HepG2 (cell line): ENCODE data around the gene TMEM165. TPM values are rescaled to one million over a fixed set of nuclear protein-coding genes. Genes with fewer than 3 reads are reported as not detected.
A peak's percentile ranks its signal among the peaks of the same experiment; 100 is the strongest.

ENCODE experiments used
- EEA1 ChIP-seq: sonication (generic); formaldehyde crosslinking; IDR thresholded peaks from 2 replicates; pipeline ENCODE4 v1.5.1; 2020; ENCODE audit warnings: mild to moderate bottlenecking, missing genetic modification reagents, borderline replicate concordance
- ELK4 ChIP-seq: sonication (generic); formaldehyde crosslinking; IDR thresholded peaks from 2 replicates; pipeline ENCODE4 v1.9.0; 2021; ENCODE audit warnings: missing genetic modification reagents, borderline replicate concordance
- FOXK2 ChIP-seq: fragments of 450-650 bp; IDR thresholded peaks from 2 replicates; pipeline ENCODE4 v1.6.1; 2016
- FOXO1 ChIP-seq: sonication (generic); formaldehyde crosslinking; IDR thresholded peaks from 2 replicates; pipeline ENCODE4 v1.4.0; 2020; ENCODE audit warnings: missing genetic modification reagents
- KLF6 ChIP-seq: IDR thresholded peaks from 2 replicates; pipeline ENCODE4 v1.8.0; 2016; ENCODE audit warnings: missing biosample characterization, missing genetic modification reagents
- MLLT10 ChIP-seq: sonication (generic); formaldehyde crosslinking; IDR thresholded peaks from 2 replicates; pipeline ENCODE4 v1.4.0; 2020; ENCODE audit warnings: missing genetic modification reagents
- PCBP1 ChIP-seq: fragments of 200-400 bp; formaldehyde crosslinking; IDR thresholded peaks from 2 replicates; pipeline ENCODE4 v1.6.1; 2017; ENCODE audit warnings: mild to moderate bottlenecking, low read depth, low read length, borderline replicate concordance
- PPARG ChIP-seq: conservative IDR thresholded peaks from 2 replicates; pipeline ENCODE4 v1.6.1; 2016; ENCODE audit warnings: missing biosample characterization, missing genetic modification reagents
- SAFB2 ChIP-seq: sonication (generic); formaldehyde crosslinking; IDR thresholded peaks from 2 replicates; pipeline ENCODE4 v1.5.1; 2020; ENCODE audit warnings: missing genetic modification reagents, low read depth, mild to moderate bottlenecking, borderline replicate concordance
- SKIL ChIP-seq: sonication (generic); formaldehyde crosslinking; IDR thresholded peaks from 2 replicates; pipeline ENCODE4 v1.8.0; 2022; ENCODE audit warnings: missing genetic modification reagents, mild to moderate bottlenecking, moderate library complexity, borderline replicate concordance
- ZBED4 ChIP-seq: sonication (generic); formaldehyde crosslinking; IDR thresholded peaks from 2 replicates; pipeline ENCODE4 v1.4.0; 2020; ENCODE audit warnings: missing genetic modification reagents, borderline replicate concordance
- ZBTB8A ChIP-seq: sonication (generic); formaldehyde crosslinking; IDR thresholded peaks from 2 replicates; pipeline ENCODE4 v1.4.0; 2020; ENCODE audit warnings: mild to moderate bottlenecking, low read depth, missing genetic modification reagents, borderline replicate concordance
- ZEB1 ChIP-seq: IDR thresholded peaks from 2 replicates; pipeline ENCODE4 v1.6.1; 2012; ENCODE audit warnings: mild to moderate bottlenecking, low read depth, inconsistent platforms; ENCODE audit not compliant: insufficient replicate concordance
- ZNF10 ChIP-seq: sonication (generic); formaldehyde crosslinking; IDR thresholded peaks from 2 replicates; pipeline ENCODE4 v1.4.0; 2020; ENCODE audit warnings: mild to moderate bottlenecking, low read depth, missing genetic modification reagents, borderline replicate concordance
- ZNF136 ChIP-seq: sonication (generic); formaldehyde crosslinking; IDR thresholded peaks from 2 replicates; pipeline ENCODE4 v1.8.1; 2022; ENCODE audit warnings: low read depth, mild to moderate bottlenecking, moderate library complexity, missing genetic modification reagents
- ZNF18 ChIP-seq: sonication (generic); formaldehyde crosslinking; IDR thresholded peaks from 2 replicates; pipeline ENCODE4 v1.8.0; 2022; ENCODE audit warnings: mild to moderate bottlenecking, missing genetic modification reagents; ENCODE audit not compliant: insufficient replicate concordance
- ZNF33A ChIP-seq: sonication (generic); formaldehyde crosslinking; IDR thresholded peaks from 2 replicates; pipeline ENCODE4 v1.5.1; 2020; ENCODE audit warnings: missing genetic modification reagents, mild to moderate bottlenecking, moderate library complexity, borderline replicate concordance
- ZNF354B ChIP-seq: sonication (generic); formaldehyde crosslinking; IDR thresholded peaks from 2 replicates; pipeline ENCODE4 v1.8.0; 2022; ENCODE audit warnings: mild to moderate bottlenecking, missing genetic modification reagents
- ZNF598 ChIP-seq: sonication (generic); formaldehyde crosslinking; IDR thresholded peaks from 2 replicates; pipeline ENCODE4 v1.5.1; 2020; ENCODE audit warnings: mild to moderate bottlenecking, missing genetic modification reagents, borderline replicate concordance
- ZNF709 ChIP-seq: sonication (generic); formaldehyde crosslinking; IDR thresholded peaks from 2 replicates; pipeline ENCODE4 v1.5.0; 2020; ENCODE audit warnings: mild to moderate bottlenecking, missing genetic modification reagents
- polyA plus RNA-seq, 8 experiments: library from polyadenylated mRNA; depleted of rRNA in 3 of 8; stranded (reverse) in 7 of 8; unstranded in 1 of 8; fragments of >200 nt; fragmentation: Illumina TruSeq in 4 of 8; extraction: Trizol in 4 of 8; gene quantifications; 2 replicates each; pipeline versions ENCODE4 v1.2.1 to v1.2.3, GENCODE V29; 2011 to 2016; ENCODE audit warnings: low read depth in 4 of 8, missing spikeins in 1 of 8, mixed read lengths in 1 of 8; ENCODE audit not compliant: insufficient read depth in 1 of 8
- total RNA-seq, 5 experiments: library from RNA; depleted of rRNA; stranded (reverse); fragments of >200 nt; fragmentation: Illumina TruSeq; extraction: Trizol; gene quantifications; 2 replicates each; pipeline ENCODE4 v1.2.3, GENCODE V29; 2016; ENCODE audit warnings: low read depth in 1 of 5

Gene TMEM165
- total and polyA plus RNA-seq, 2 of the 13 experiments (the other 11 are each of a cell fraction or from before 2014, with no cell fraction given): 54.6 to 103 TPM

GRCh38 chr4:55395529-55396307, at the start of gene TMEM165 (continued):
- TF ChIP-seq MLLT10 (CRISPR knock-in tag): no peak
- TF ChIP-seq ZNF33A (CRISPR knock-in tag): no peak
- TF ChIP-seq EEA1 (CRISPR knock-in tag): no peak; the same call in 1 of the 2 replicates
- no peak for TF ChIP-seq PCBP1
- TF ChIP-seq PPARG (CRISPR knock-in tag): 0 out of 2 replicates have a peak, but pooled peaks have one; percentile 38
- no peak for TF ChIP-seq FOXK2
- no peak for TF ChIP-seq ZNF10 (CRISPR knock-in tag)
- TF ChIP-seq ELK4 (CRISPR knock-in tag): no peak
- peak; percentile 47; the same call in 1 of the 2 replicates for TF ChIP-seq ZBED4 (CRISPR knock-in tag)
- no peak for TF ChIP-seq ZBTB8A
- no peak for TF ChIP-seq ZNF354B (CRISPR knock-in tag)
- no peak; the same call in 1 of the 2 replicates for TF ChIP-seq FOXO1
- TF ChIP-seq SAFB2 (CRISPR knock-in tag): 0 out of 2 replicates have a peak, but pooled peaks have one; percentile 53
- TF ChIP-seq ZNF709 (CRISPR knock-in tag): peak; percentile 84
- TF ChIP-seq ZEB1: peak; percentile 92
- TF ChIP-seq ZNF598 (CRISPR knock-in tag): no peak
- no peak for TF ChIP-seq ZNF136 (CRISPR knock-in tag)
- peak; percentile 33; the same call in 1 of the 2 replicates for TF ChIP-seq KLF6 (CRISPR knock-in tag)
- peak; percentile 72 for TF ChIP-seq ZNF18
- no peak for TF ChIP-seq SKIL (CRISPR knock-in tag)
